Glomerular endothelial cell (primary cell): ENCODE results near the gene SEC61B. TPM values are rescaled to one million over a fixed set of nuclear protein-coding genes. Genes with fewer than 3 reads are reported as not detected.

ENCODE experiments used
- DNase-seq: peaks from one replicate; pipeline ENCODE4 v3.0.0-alpha.2; 2011; ENCODE audit warnings: low read depth, low spot score; ENCODE audit errors: extremely low read depth
- total RNA-seq: library from RNA; depleted of rRNA; stranded (reverse); fragments of >200 nt; gene quantifications from 2 replicates; pipeline ENCODE4 v1.2.3, GENCODE V29; 2015

SEC61B gene
- 181 and 189 TPM in 2 replicates for total RNA-seq

- DNase-seq = peak; percentile 84
Observed at GRCh38 chr9:99221621-99222415, at the start of gene SEC61B, which contains the start of gene ALG2. Gene SEC61B, plus strand, starts transcription at chr9:99222282. Its CDS starts 82 bp downstream, at chr9:99222364. Gene ALG2, minus strand, starts transcription at chr9:99221942. Its CDS starts 48 bp downstream, at chr9:99221894.

GRCh38 chr9:99173570-99174504 lies 48.2 kb upstream of the SEC61B start:
- DNase-seq = no peak

- DNase-seq = no peak
Observed at GRCh38 chr9:99176527-99177013, 45.5 kb upstream of the SEC61B start.

GRCh38 chr9:99177576-99178366 lies 44.3 kb upstream of the SEC61B start:
- DNase-seq = no peak

GRCh38 chr9:99178912-99179872 lies 42.9 kb upstream of the SEC61B start:
- no peak for DNase-seq

GRCh38 chr9:99180199-99180598 lies 41.9 kb upstream of the SEC61B start:
- no peak for DNase-seq

GRCh38 chr9:99180662-99181061 lies 41.4 kb upstream of the SEC61B start:
- DNase-seq = no peak

- no peak for DNase-seq
Observed at GRCh38 chr9:99181206-99181605, 40.9 kb upstream of the SEC61B start.

- no peak for DNase-seq
Observed at GRCh38 chr9:99181621-99182020, 40.5 kb upstream of the SEC61B start.

GRCh38 chr9:99182356-99182755 lies 39.7 kb upstream of the SEC61B start:
- no peak for DNase-seq

GRCh38 chr9:99183616-99184015 lies 38.5 kb upstream of the SEC61B start:
- DNase-seq = no peak

- no peak for DNase-seq
Observed at GRCh38 chr9:99184110-99184474, 38.0 kb upstream of the SEC61B start.

- peak; percentile 94 for DNase-seq
Observed at GRCh38 chr9:99184475-99185347, 37.4 kb upstream of the SEC61B start.

- DNase-seq = no peak
Observed at GRCh38 chr9:99185348-99185632, 36.8 kb upstream of the SEC61B start.

GRCh38 chr9:99185934-99186333 lies 36.1 kb upstream of the SEC61B start:
- no peak for DNase-seq

- no peak for DNase-seq
Observed at GRCh38 chr9:99187311-99187710, 34.8 kb upstream of the SEC61B start.

- DNase-seq = no peak
Observed at GRCh38 chr9:99189186-99189585, 32.9 kb upstream of the SEC61B start.

- DNase-seq = no peak
Observed at GRCh38 chr9:99189887-99190596, 32.0 kb upstream of the SEC61B start.
